Loucy (cell line): ENCODE data around the gene ESYT2.

Experiments used
- H2AFZ ChIP-seq: fragments of 200-600 bp; sonication (generic); 2 replicates; pipeline ENCODE4 v1.6.0; 2016; ENCODE audit warnings: antibody characterized with exemption, mild to moderate bottlenecking, low read length, moderate library complexity
- H3F3A ChIP-seq: fragments of 200-600 bp; 2 replicates; pipeline ENCODE4 v1.6.0; 2016; ENCODE audit warnings: antibody characterized with exemption, low read depth, mild to moderate bottlenecking
- H3K27me3 ChIP-seq: fragments of 200-600 bp; sonication (generic); 2 replicates; pipeline ENCODE4 v1.6.1; 2014; ENCODE audit warnings: low read length, mild to moderate bottlenecking; ENCODE audit not compliant: insufficient read depth, poor library complexity, severe bottlenecking
- H3K36me3 ChIP-seq: fragments of 200-600 bp; sonication (generic); 2 replicates; pipeline ENCODE4 v1.6.1; 2016; ENCODE audit warnings: low read length; ENCODE audit not compliant: insufficient read depth
- H3K4me1 ChIP-seq: fragments of 200-600 bp; sonication (generic); 2 replicates; pipeline ENCODE4 v1.5.1; 2014; ENCODE audit warnings: low read length, mild to moderate bottlenecking; ENCODE audit not compliant: insufficient read depth, poor library complexity, severe bottlenecking
- H3K4me2 ChIP-seq: fragments of 200-600 bp; sonication (generic); 2 replicates; pipeline ENCODE4 v1.6.0; 2014; ENCODE audit warnings: antibody characterized with exemption, low read length, low read depth, mild to moderate bottlenecking; ENCODE audit not compliant: poor library complexity, severe bottlenecking
- H3K4me3 ChIP-seq: fragments of 200-600 bp; sonication (generic); 2 replicates; pipeline ENCODE4 v1.5.1; 2014; ENCODE audit warnings: low read length, mild to moderate bottlenecking, mixed read lengths; ENCODE audit not compliant: poor library complexity, severe bottlenecking
- H3K79me2 ChIP-seq: fragments of 200-600 bp; sonication (generic); 2 replicates; pipeline ENCODE4 v1.6.1; 2014; ENCODE audit warnings: low read length; ENCODE audit not compliant: insufficient read depth
- H3K9ac ChIP-seq: fragments of 200-600 bp; sonication (generic); 2 replicates; pipeline ENCODE4 v1.6.0; 2014; ENCODE audit warnings: mild to moderate bottlenecking, low read depth, low read length, moderate library complexity; ENCODE audit not compliant: poor library complexity, severe bottlenecking
- H3K9me2 ChIP-seq: fragments of 200-600 bp; sonication (generic); replicated peaks from 2 replicates; pipeline ENCODE4 v1.6.1; 2016; ENCODE audit warnings: low read depth, low read length, mixed read lengths
- H3K9me3 ChIP-seq: fragments of 200-600 bp; sonication (generic); 2 replicates; pipeline ENCODE4 v1.6.1; 2014; ENCODE audit warnings: mild to moderate bottlenecking, antibody characterized with exemption, low read length, low read depth; ENCODE audit not compliant: insufficient read depth
- H4K20me1 ChIP-seq: fragments of 200-600 bp; sonication (generic); 2 replicates; pipeline ENCODE4 v1.6.0; 2014; ENCODE audit warnings: antibody characterized with exemption, low read length, mild to moderate bottlenecking; ENCODE audit not compliant: insufficient read depth, poor library complexity, severe bottlenecking
- CTCF ChIP-seq: fragments of 200-600 bp; sonication (generic); conservative IDR thresholded peaks from 2 replicates; pipeline ENCODE4 v1.5.1; 2014; ENCODE audit warnings: mild to moderate bottlenecking, antibody characterized with exemption, low read length
- EZH2phosphoT487 ChIP-seq: fragments of 200-600 bp; IDR thresholded peaks from 2 replicates; pipeline ENCODE4 v1.6.1; 2018; ENCODE audit warnings: antibody characterized with exemption, mild to moderate bottlenecking, moderate library complexity, borderline replicate concordance

ESYT2 gene

GRCh38 chr7:158828133-158829020 lies 932 bp downstream of the ESYT2 start:
- Histone ChIP-seq H3K9me2 (no peaks in the 10 kb centered on the region), H3K79me2 (peaks cover 53% of the 10 kb centered on the region), H3K9ac (peak overlapping the region; percentile 89), H3K36me3 (no peaks in the 10 kb centered on the region), H3K4me3 (peak overlapping the region; percentile 77), H3K4me2 (peak overlapping the region; percentile 93), H2AFZ (no peak overlapping the region), H3K9me3 (no peaks in the 10 kb centered on the region), H4K20me1 (peaks cover 9% of the 10 kb centered on the region), H3K27me3 (no peaks in the 10 kb centered on the region), H3F3A (peaks cover 17% of the 10 kb centered on the region; the same call in 1 of the 2 replicates), H3K4me1 (peaks cover 50% of the 10 kb centered on the region)
- no peak for TF ChIP-seq EZH2phosphoT487
- TF ChIP-seq CTCF = no peak

GRCh38 chr7:158827411-158828132 lies 1.7 kb downstream of the ESYT2 start:
- Histone ChIP-seq H3K27me3 (no peaks in the 10 kb centered on the region), H3F3A (peaks cover 17% of the 10 kb centered on the region; the same call in 1 of the 2 replicates), H2AFZ (no peak overlapping the region), H3K9me2 (no peaks in the 10 kb centered on the region), H3K9ac (peak overlapping the region; percentile 89), H4K20me1 (peaks cover 9% of the 10 kb centered on the region), H3K4me1 (peaks cover 55% of the 10 kb centered on the region), H3K36me3 (no peaks in the 10 kb centered on the region), H3K4me2 (peak overlapping the region; percentile 93), H3K9me3 (no peaks in the 10 kb centered on the region), H3K4me3 (peak overlapping the region; percentile 77), H3K79me2 (peaks cover 61% of the 10 kb centered on the region)
- TF ChIP-seq CTCF (no peak), EZH2phosphoT487 (no peak)

GRCh38 chr7:158825628-158826289 lies 3.5 kb downstream of the ESYT2 start:
- H2AFZ ChIP-seq = no peak overlapping the region
- TF ChIP-seq EZH2phosphoT487 = no peak
- no peak for TF ChIP-seq CTCF
- no peaks in the 10 kb centered on the region for H3K36me3 ChIP-seq
- H3F3A ChIP-seq = peaks cover 11% of the 10 kb centered on the region; the same call in 1 of the 2 replicates
- H4K20me1 ChIP-seq = peaks cover 9% of the 10 kb centered on the region
- H3K27me3 ChIP-seq = no peaks in the 10 kb centered on the region
- peaks cover 79% of the 10 kb centered on the region for H3K79me2 ChIP-seq
- H3K9ac ChIP-seq = peak overlapping the region; percentile 89
- H3K4me3 ChIP-seq = peak overlapping the region; percentile 77
- H3K4me1 ChIP-seq = peaks cover 63% of the 10 kb centered on the region
- peak overlapping the region; percentile 93 for H3K4me2 ChIP-seq
- H3K9me3 ChIP-seq = no peaks in the 10 kb centered on the region
- no peaks in the 10 kb centered on the region for H3K9me2 ChIP-seq
